Measurements from ENCODE around the gene SLC7A10.

Gene SLC7A10

DNA sequence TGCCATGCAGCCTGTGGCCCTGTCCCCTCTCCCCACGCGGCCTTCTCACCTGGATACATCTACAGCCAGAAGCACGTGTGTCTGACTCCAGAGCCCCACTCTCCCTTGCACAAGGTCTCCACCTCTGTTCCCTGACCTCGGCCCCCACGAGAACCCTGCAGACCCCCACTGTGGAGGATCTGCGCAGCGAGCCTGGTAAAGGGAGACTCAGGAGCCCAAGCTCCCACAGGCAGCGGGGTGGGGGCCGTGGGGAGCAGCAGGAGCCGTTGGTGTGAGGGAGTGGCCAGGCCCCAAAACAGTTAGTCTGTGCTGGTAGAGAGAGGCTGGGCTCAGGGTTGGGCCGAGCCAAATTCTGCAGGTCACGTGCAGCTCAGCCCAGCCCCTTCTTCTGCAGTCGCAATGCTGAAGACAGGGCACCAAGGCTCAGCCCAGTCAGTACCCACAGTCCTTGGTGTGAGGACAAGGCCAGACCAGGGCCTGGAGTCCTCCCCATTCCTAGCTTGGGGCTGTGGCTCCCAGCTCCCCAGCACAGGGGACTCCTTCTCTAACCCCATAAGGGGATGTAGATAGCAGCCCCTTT lies 28.7 kb upstream of the SLC7A10 start:
- Histone ChIP-seq H3K79me2 (ENCODE audit: control insufficient read depth, low read length) (no peaks in the 10 kb centered on the region), H3K27me3 (ENCODE audit: control insufficient read depth, low read length) (no peaks in the 10 kb centered on the region), H3K9me2 (replicated peaks; ENCODE audit: control insufficient read depth, low read length) (no peaks in the 10 kb centered on the region), H4K20me1 (ENCODE audit: control insufficient read depth, insufficient read depth, low read depth, low read length) (no peaks in the 10 kb centered on the region), H3K4me2 (ENCODE audit: low read length) (no peak overlapping the region), H3K27ac (ENCODE audit: low read depth, low read length) (no peak overlapping the region), H3K4me1 (ENCODE audit: control insufficient read depth, low read length) (no peaks in the 10 kb centered on the region), H3K9me3 (ENCODE audit: control insufficient read depth, insufficient read depth, low read length) (peaks cover 5% of the 10 kb centered on the region; the same call in 1 of the 2 replicates), H3K4me3 (ENCODE audit: low read length) (no peak overlapping the region), H3K36me3 (ENCODE audit: control insufficient read depth, low read length) (no peaks in the 10 kb centered on the region), H3F3A (ENCODE audit: control insufficient read depth, insufficient read depth) (no peaks in the 10 kb centered on the region)
- TF ChIP-seq, protein P1, sequence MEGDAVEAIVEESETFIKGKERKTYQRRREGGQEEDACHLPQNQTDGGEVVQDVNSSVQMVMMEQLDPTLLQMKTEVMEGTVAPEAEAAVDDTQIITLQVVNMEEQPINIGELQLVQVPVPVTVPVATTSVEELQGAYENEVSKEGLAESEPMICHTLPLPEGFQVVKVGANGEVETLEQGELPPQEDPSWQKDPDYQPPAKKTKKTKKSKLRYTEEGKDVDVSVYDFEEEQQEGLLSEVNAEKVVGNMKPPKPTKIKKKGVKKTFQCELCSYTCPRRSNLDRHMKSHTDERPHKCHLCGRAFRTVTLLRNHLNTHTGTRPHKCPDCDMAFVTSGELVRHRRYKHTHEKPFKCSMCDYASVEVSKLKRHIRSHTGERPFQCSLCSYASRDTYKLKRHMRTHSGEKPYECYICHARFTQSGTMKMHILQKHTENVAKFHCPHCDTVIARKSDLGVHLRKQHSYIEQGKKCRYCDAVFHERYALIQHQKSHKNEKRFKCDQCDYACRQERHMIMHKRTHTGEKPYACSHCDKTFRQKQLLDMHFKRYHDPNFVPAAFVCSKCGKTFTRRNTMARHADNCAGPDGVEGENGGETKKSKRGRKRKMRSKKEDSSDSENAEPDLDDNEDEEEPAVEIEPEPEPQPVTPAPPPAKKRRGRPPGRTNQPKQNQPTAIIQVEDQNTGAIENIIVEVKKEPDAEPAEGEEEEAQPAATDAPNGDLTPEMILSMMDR (IDR thresholded peaks at IDR 0.05; ENCODE audit: low read depth, low read length, poor library complexity, severe bottlenecking): no peak
- no peak for TF ChIP-seq EZH2phosphoT487 (IDR thresholded peaks at IDR 0.05; ENCODE audit: borderline replicate concordance, low read length)

- H3K27ac ChIP-seq (ENCODE audit: low read depth, low read length): no peak overlapping the region
- H3K9me2 ChIP-seq (replicated peaks; ENCODE audit: control insufficient read depth, low read length): no peaks in the 10 kb centered on the region
- no peak for TF ChIP-seq EZH2phosphoT487 (IDR thresholded peaks at IDR 0.05; ENCODE audit: borderline replicate concordance, low read length)
- TF ChIP-seq, protein P1 (IDR thresholded peaks at IDR 0.05; ENCODE audit: low read depth, low read length, poor library complexity, severe bottlenecking): no peak
- H3K4me3 ChIP-seq (ENCODE audit: low read length): no peak overlapping the region
- H3F3A ChIP-seq (ENCODE audit: control insufficient read depth, insufficient read depth): no peaks in the 10 kb centered on the region
- H3K27me3 ChIP-seq (ENCODE audit: control insufficient read depth, low read length): no peaks in the 10 kb centered on the region
- no peaks in the 10 kb centered on the region for H3K79me2 ChIP-seq (ENCODE audit: control insufficient read depth, low read length)
- H3K9me3 ChIP-seq (ENCODE audit: control insufficient read depth, insufficient read depth, low read length): peaks cover 5% of the 10 kb centered on the region; the same call in 1 of the 2 replicates
- H3K4me1 ChIP-seq (ENCODE audit: control insufficient read depth, low read length): no peaks in the 10 kb centered on the region
- H3K36me3 ChIP-seq (ENCODE audit: control insufficient read depth, low read length): no peaks in the 10 kb centered on the region
- no peaks in the 10 kb centered on the region for H4K20me1 ChIP-seq (ENCODE audit: control insufficient read depth, insufficient read depth, low read depth, low read length)
- H3K4me2 ChIP-seq (ENCODE audit: low read length): no peak overlapping the region
These were observed 27.3 kb upstream of the SLC7A10 start for GRCh38 chr19:33252971-33253370.

DNA sequence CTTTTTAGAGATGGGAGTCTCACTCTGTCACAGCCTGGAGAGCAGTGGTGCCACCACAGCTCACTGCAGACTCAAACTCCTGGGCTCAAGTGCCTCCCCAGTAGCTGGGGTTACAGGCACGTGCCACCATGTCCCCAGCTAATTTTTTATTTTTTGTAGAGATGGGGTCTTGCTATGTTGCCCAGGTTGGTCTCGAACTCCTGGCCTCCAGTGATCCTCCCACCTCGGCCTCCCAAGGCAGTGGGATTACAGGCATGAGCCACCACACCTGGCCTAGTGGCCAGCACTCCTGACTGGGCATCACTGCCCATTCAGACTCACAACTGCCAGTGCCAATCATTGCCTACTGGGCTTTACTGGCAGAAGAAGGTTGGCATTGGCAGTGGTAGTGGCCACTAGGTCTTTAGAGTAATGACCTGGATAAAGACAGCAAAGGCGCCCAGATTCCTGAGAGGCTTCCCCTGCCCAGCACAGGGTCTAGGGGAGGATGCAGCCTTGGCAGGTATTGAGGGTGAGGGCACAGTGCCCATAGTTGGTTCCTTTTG lies 26.8 kb upstream of the SLC7A10 start:
- H3K9me2 ChIP-seq (replicated peaks; ENCODE audit: control insufficient read depth, low read length): no peaks in the 10 kb centered on the region

More for the DNA sequence above, 26.8 kb upstream of the SLC7A10 start:
- H3K4me3 ChIP-seq (ENCODE audit: low read length): no peak overlapping the region
- H3K36me3 ChIP-seq (ENCODE audit: control insufficient read depth, low read length): no peaks in the 10 kb centered on the region
- H3K27me3 ChIP-seq (ENCODE audit: control insufficient read depth, low read length): no peaks in the 10 kb centered on the region
- peaks cover 5% of the 10 kb centered on the region; the same call in 1 of the 2 replicates for H3K9me3 ChIP-seq (ENCODE audit: control insufficient read depth, insufficient read depth, low read length)
- H4K20me1 ChIP-seq (ENCODE audit: control insufficient read depth, insufficient read depth, low read depth, low read length): no peaks in the 10 kb centered on the region
- H3K79me2 ChIP-seq (ENCODE audit: control insufficient read depth, low read length): no peaks in the 10 kb centered on the region
- no peak overlapping the region for H3K27ac ChIP-seq (ENCODE audit: low read depth, low read length)
- no peaks in the 10 kb centered on the region for H3K4me1 ChIP-seq (ENCODE audit: control insufficient read depth, low read length)
- no peak overlapping the region for H3K4me2 ChIP-seq (ENCODE audit: low read length)
- H3F3A ChIP-seq (ENCODE audit: control insufficient read depth, insufficient read depth): no peaks in the 10 kb centered on the region
- TF ChIP-seq, protein P1 (IDR thresholded peaks at IDR 0.05; ENCODE audit: low read depth, low read length, poor library complexity, severe bottlenecking): no peak
- TF ChIP-seq EZH2phosphoT487 (IDR thresholded peaks at IDR 0.05; ENCODE audit: borderline replicate concordance, low read length): no peak
